OCI-LY1 (cell line): Measurements from ENCODE around the gene KIF14.
"Not testable (repeated sequence)": the region's sequence is repeated elsewhere in the genome, so short reads cannot be mapped to it uniquely, and the experiment has no call there.

Source experiments
- H2AFZ ChIP-seq: fragments of 200-600 bp; sonication (generic), shearing (Covaris generic); 2 replicates; pipeline ENCODE4 v1.6.0; 2014; ENCODE audit warnings: antibody characterized with exemption, mild to moderate bottlenecking, low read length
- H3F3A ChIP-seq: fragments of 200-600 bp; sonication (generic), shearing (Covaris generic); 2 replicates; pipeline ENCODE4 v1.6.0; 2014; ENCODE audit warnings: mild to moderate bottlenecking, antibody characterized with exemption, low read length, moderate library complexity; ENCODE audit not compliant: insufficient read depth
- H3K27ac ChIP-seq: fragments of 200-600 bp; sonication (generic); 2 replicates; pipeline ENCODE4 v1.5.1; 2014; ENCODE audit warnings: low read length, mixed run types, mild to moderate bottlenecking, low read depth; ENCODE audit not compliant: poor library complexity, severe bottlenecking
- H3K27me3 ChIP-seq: fragments of 200-600 bp; sonication (generic); 2 replicates; pipeline ENCODE4 v1.6.0; 2014; ENCODE audit warnings: antibody characterized with exemption, mild to moderate bottlenecking, low read length, moderate library complexity; ENCODE audit not compliant: insufficient read depth
- H3K36me3 ChIP-seq: fragments of 200-600 bp; sonication (generic); 2 replicates; pipeline ENCODE4 v1.6.1; 2014; ENCODE audit warnings: mild to moderate bottlenecking, antibody characterized with exemption, low read length, moderate library complexity, mixed read lengths; ENCODE audit not compliant: insufficient read depth
- H3K4me1 ChIP-seq: fragments of 200-600 bp; sonication (generic); 2 replicates; pipeline ENCODE4 v1.5.1; 2014; ENCODE audit warnings: mild to moderate bottlenecking, low read length, moderate library complexity; ENCODE audit not compliant: insufficient read depth, severe bottlenecking
- H3K4me2 ChIP-seq: fragments of 200-600 bp; sonication (generic), shearing (Covaris generic); 2 replicates; pipeline ENCODE4 v1.6.1; 2014; ENCODE audit warnings: low read length
- H3K4me3 ChIP-seq: fragments of 200-600 bp; sonication (generic); 2 replicates; pipeline ENCODE4 v1.5.1; 2014; ENCODE audit warnings: low read length, low read depth, mild to moderate bottlenecking, mixed read lengths; ENCODE audit not compliant: poor library complexity, severe bottlenecking
- H3K79me2 ChIP-seq: fragments of 200-600 bp; shearing (Covaris generic); 2 replicates; pipeline ENCODE4 v1.6.1; 2016; ENCODE audit warnings: mixed run types, low read length, mixed read lengths; ENCODE audit not compliant: insufficient read depth
- H3K9ac ChIP-seq: fragments of 200-600 bp; sonication (generic), shearing (Covaris generic); 2 replicates; pipeline ENCODE4 v1.6.1; 2014; ENCODE audit warnings: mild to moderate bottlenecking, low read length, mixed read lengths
- H3K9me2 ChIP-seq: fragments of 200-600 bp; sonication (generic), shearing (Covaris generic); 2 replicates; pipeline ENCODE4 v1.6.1; 2014; ENCODE audit warnings: low read depth, mild to moderate bottlenecking, low read length, mixed read lengths
- H3K9me3 ChIP-seq: fragments of 200-600 bp; shearing (Covaris generic); 2 replicates; pipeline ENCODE4 v1.6.1; 2014; ENCODE audit warnings: low read length, mixed read lengths
- H4K20me1 ChIP-seq: fragments of 200-600 bp; sonication (generic), shearing (Covaris generic); 2 replicates; pipeline ENCODE4 v1.6.0; 2016; ENCODE audit warnings: mild to moderate bottlenecking, low read length; ENCODE audit not compliant: insufficient read depth
- EZH2 ChIP-seq: fragments of 200-600 bp; sonication (generic), shearing (Covaris generic); IDR thresholded peaks from 2 replicates; pipeline ENCODE4 v1.8.0; 2017; ENCODE audit warnings: borderline replicate concordance, mixed run types, mild to moderate bottlenecking, antibody characterized with exemption, low read length, moderate library complexity, mixed read lengths
- TF ChIP-seq, protein P1 (sequence below): fragments of 200-600 bp; sonication (generic), shearing (Covaris generic); IDR thresholded peaks from 2 replicates; pipeline ENCODE4 v1.5.1; 2017; ENCODE audit warnings: mild to moderate bottlenecking, antibody characterized with exemption, low read length, moderate library complexity, mixed read lengths

Gene KIF14

GRCh38 chr1:200558866-200559459, 61.6 kb downstream of the KIF14 start:
- H3K9me2 ChIP-seq = no peaks in the 10 kb centered on the region
- no peaks in the 10 kb centered on the region for H3K79me2 ChIP-seq
- H3K4me3 ChIP-seq = no peak overlapping the region
- no peak overlapping the region for H3K9ac ChIP-seq
- H2AFZ ChIP-seq = no peak overlapping the region
- H3K27ac ChIP-seq = no peak overlapping the region
- no peaks in the 10 kb centered on the region for H3K27me3 ChIP-seq
- no peak overlapping the region for H3K4me2 ChIP-seq
- H3F3A ChIP-seq = no peaks in the 10 kb centered on the region
- H4K20me1 ChIP-seq = no peaks in the 10 kb centered on the region
- TF ChIP-seq, protein P1, sequence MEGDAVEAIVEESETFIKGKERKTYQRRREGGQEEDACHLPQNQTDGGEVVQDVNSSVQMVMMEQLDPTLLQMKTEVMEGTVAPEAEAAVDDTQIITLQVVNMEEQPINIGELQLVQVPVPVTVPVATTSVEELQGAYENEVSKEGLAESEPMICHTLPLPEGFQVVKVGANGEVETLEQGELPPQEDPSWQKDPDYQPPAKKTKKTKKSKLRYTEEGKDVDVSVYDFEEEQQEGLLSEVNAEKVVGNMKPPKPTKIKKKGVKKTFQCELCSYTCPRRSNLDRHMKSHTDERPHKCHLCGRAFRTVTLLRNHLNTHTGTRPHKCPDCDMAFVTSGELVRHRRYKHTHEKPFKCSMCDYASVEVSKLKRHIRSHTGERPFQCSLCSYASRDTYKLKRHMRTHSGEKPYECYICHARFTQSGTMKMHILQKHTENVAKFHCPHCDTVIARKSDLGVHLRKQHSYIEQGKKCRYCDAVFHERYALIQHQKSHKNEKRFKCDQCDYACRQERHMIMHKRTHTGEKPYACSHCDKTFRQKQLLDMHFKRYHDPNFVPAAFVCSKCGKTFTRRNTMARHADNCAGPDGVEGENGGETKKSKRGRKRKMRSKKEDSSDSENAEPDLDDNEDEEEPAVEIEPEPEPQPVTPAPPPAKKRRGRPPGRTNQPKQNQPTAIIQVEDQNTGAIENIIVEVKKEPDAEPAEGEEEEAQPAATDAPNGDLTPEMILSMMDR = peak; percentile 68
- TF ChIP-seq EZH2 = no peak
- no peaks in the 10 kb centered on the region for H3K9me3 ChIP-seq
- no peaks in the 10 kb centered on the region for H3K4me1 ChIP-seq
- H3K36me3 ChIP-seq = peaks cover 27% of the 10 kb centered on the region; the same call in 1 of the 2 replicates

- no peaks in the 10 kb centered on the region for H3K9me3 ChIP-seq
- H3K4me1 ChIP-seq = no peaks in the 10 kb centered on the region
- no peaks in the 10 kb centered on the region for H3K27me3 ChIP-seq
- H3K4me2 ChIP-seq = no peak overlapping the region
- no peak overlapping the region for H2AFZ ChIP-seq
- no peak overlapping the region for H3K27ac ChIP-seq
- no peaks in the 10 kb centered on the region for H3K79me2 ChIP-seq
- no peaks in the 10 kb centered on the region for H3F3A ChIP-seq
- TF ChIP-seq EZH2 = no peak
- TF ChIP-seq, protein P1 = no peak
- no peaks in the 10 kb centered on the region for H4K20me1 ChIP-seq
- no peak overlapping the region for H3K4me3 ChIP-seq
- H3K9me2 ChIP-seq = no peaks in the 10 kb centered on the region
- H3K9ac ChIP-seq = no peak overlapping the region
- peaks cover 27% of the 10 kb centered on the region; the same call in 1 of the 2 replicates for H3K36me3 ChIP-seq
These were observed 64.5 kb downstream of the KIF14 start for GRCh38 chr1:200556002-200556401.

GRCh38 chr1:200552737-200553136, 67.8 kb downstream of the KIF14 start:
- H4K20me1 ChIP-seq, H3K27ac ChIP-seq, H3K9me2 ChIP-seq, H3K9ac ChIP-seq, H3K79me2 ChIP-seq, H3K9me3 ChIP-seq, H3K27me3 ChIP-seq, H2AFZ ChIP-seq, H3K4me2 ChIP-seq, H3K4me3 ChIP-seq, H3F3A ChIP-seq: not testable (repeated sequence)
- peaks cover 13% of the 10 kb centered on the region; the same call in 1 of the 2 replicates for H3K36me3 ChIP-seq
- H3K4me1 ChIP-seq = peaks cover 10% of the 10 kb centered on the region

- H3F3A ChIP-seq = no peaks in the 10 kb centered on the region
- no peak overlapping the region for H3K4me3 ChIP-seq
- peaks cover 15% of the 10 kb centered on the region for H3K4me1 ChIP-seq
- no peaks in the 10 kb centered on the region for H3K27me3 ChIP-seq
- no peak overlapping the region for H2AFZ ChIP-seq
- no peaks in the 10 kb centered on the region for H4K20me1 ChIP-seq
- H3K4me2 ChIP-seq = no peak overlapping the region
- TF ChIP-seq EZH2 = no peak
- TF ChIP-seq, protein P1 = no peak
- H3K36me3 ChIP-seq = peaks cover 6% of the 10 kb centered on the region; the same call in 1 of the 2 replicates
- H3K9ac ChIP-seq = no peak overlapping the region
- H3K27ac ChIP-seq = no peak overlapping the region
- no peaks in the 10 kb centered on the region for H3K9me2 ChIP-seq
- no peaks in the 10 kb centered on the region for H3K9me3 ChIP-seq
- H3K79me2 ChIP-seq = no peaks in the 10 kb centered on the region
These were observed 70.2 kb downstream of the KIF14 start for GRCh38 chr1:200550367-200550766.
